ENCODE results near the gene CCDC187. TPM values are rescaled to one million over a fixed set of nuclear protein-coding genes. Genes with fewer than 3 reads are reported as not detected.

The CCDC187 gene
- total RNA-seq, 1 donor from 2014 or later, result 0.47 TPM

DNA sequence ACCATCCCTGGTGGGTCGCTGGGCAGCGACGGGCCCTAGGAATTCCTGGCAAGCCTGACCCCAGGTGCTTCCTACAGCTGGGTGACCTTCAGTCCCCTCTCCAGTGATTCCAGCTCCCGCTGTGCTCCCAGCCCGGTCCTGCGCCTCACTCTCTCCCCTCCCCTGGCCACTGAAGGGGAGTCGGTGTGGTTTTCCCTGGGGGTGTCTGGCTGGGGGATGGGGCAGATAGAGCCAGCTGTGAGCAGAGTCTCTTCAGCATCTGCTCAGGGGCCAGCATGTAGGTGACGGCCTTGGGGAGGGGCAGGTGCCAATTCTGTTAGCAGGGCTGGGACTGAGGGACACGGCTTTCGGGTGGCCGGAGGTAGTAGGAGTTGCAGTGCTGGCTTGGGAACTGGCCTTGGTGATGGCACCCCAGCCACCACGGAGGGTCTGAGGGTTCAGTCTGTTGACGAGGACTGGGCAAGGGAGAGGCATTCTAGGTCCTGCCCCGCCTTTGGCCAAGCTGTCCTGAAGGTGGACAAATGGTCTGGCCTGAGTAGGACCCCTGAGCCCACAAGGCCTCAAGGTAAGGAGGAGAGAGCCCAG, 26.6 kb upstream of the CCDC187 start:
- H3K9me3 Mint-ChIP-seq, result no peaks in the 10 kb centered on the region
- peak overlapping the region; percentile 30 for H3K4me3 Mint-ChIP-seq
- H3K4me1 Mint-ChIP-seq, result peaks cover 28% of the 10 kb centered on the region
- H3K27ac Mint-ChIP-seq, result no peak overlapping the region
- TF ChIP-seq, protein P1, sequence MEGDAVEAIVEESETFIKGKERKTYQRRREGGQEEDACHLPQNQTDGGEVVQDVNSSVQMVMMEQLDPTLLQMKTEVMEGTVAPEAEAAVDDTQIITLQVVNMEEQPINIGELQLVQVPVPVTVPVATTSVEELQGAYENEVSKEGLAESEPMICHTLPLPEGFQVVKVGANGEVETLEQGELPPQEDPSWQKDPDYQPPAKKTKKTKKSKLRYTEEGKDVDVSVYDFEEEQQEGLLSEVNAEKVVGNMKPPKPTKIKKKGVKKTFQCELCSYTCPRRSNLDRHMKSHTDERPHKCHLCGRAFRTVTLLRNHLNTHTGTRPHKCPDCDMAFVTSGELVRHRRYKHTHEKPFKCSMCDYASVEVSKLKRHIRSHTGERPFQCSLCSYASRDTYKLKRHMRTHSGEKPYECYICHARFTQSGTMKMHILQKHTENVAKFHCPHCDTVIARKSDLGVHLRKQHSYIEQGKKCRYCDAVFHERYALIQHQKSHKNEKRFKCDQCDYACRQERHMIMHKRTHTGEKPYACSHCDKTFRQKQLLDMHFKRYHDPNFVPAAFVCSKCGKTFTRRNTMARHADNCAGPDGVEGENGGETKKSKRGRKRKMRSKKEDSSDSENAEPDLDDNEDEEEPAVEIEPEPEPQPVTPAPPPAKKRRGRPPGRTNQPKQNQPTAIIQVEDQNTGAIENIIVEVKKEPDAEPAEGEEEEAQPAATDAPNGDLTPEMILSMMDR (IDR thresholded peaks at IDR 0.05; ENCODE audit: unreplicated experiment), result no peak
- no peaks in the 10 kb centered on the region for H3K36me3 Mint-ChIP-seq
- H3K27me3 Mint-ChIP-seq (ENCODE audit: low read depth), result no peaks in the 10 kb centered on the region
- no peak for DNase-seq (ENCODE audit: low spot score in 2 of 2, unreplicated experiment in 2 of 2)

DNA sequence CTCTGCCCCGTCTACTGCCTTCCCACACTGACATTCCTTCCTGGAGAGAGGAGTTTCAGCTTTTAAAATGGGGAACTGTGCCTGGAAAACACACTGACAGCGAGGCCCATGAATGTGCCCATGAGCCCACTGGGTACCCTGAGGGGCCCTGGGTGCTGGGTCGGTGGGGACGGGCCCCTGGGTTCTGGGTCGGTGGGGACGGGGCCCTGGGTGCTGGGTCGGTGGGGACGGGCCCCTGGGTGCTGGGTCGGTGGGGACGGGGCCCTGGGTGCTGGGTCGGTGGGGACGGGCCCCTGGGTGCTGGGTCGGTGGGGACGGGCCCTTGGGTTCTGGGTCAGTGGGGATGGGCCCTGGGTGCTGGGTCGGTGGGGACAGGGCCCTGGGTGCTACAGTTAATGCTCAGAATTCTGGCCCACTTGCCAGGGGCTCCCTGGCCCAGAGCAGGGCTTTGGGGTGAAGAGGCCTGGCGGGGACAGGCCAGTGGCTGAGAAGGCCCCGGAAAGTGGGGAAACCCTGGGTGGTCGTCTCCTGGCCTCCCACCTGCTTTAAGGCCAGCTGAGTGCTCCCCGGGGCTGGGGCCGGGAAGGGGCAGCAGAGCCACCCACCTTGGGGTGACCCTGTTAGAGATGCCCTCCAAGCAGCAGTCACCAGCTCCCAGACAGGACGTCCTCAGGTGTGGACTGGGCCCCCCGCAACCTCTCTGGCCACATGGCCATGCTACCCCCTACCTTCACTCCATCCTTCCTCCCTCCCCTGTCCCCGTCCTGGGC, 25.9 kb upstream of the CCDC187 start:
- H3K36me3 Mint-ChIP-seq, result no peaks in the 10 kb centered on the region
- H3K4me1 Mint-ChIP-seq, result peaks cover 28% of the 10 kb centered on the region
- H3K9me3 Mint-ChIP-seq, result no peaks in the 10 kb centered on the region
- DNase-seq (ENCODE audit: low spot score in 2 of 2, unreplicated experiment in 2 of 2), result no peak
- no peaks in the 10 kb centered on the region for H3K27me3 Mint-ChIP-seq (ENCODE audit: low read depth)
- TF ChIP-seq, protein P1 (IDR thresholded peaks at IDR 0.05; ENCODE audit: unreplicated experiment), result no peak
- no peak overlapping the region for H3K27ac Mint-ChIP-seq
- peak overlapping the region; percentile 86 for H3K4me3 Mint-ChIP-seq

DNA sequence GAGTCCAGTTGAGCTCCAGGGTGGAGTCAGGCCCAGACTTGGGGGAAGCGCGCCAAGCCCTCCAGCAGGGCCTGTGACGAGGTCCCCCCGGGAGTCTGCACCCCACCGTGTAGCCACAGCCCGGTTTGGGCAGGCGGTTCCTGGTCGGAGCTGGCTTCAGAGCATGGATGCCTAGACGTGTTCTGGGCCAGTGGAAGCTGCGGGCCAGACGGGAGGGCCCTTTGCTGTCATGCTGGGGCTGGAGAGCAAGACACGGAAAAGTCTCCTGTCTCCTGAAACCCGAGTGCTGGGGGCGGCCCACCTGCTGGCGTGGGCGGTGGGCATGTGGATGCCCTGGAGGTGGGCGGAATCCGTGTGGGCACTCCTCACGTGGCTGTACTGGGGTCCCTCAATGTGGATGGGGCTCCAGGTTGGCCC, 25.3 kb upstream of the CCDC187 start:
- TF ChIP-seq, protein P1 (IDR thresholded peaks at IDR 0.05; ENCODE audit: unreplicated experiment), result no peak
- H3K27me3 Mint-ChIP-seq (ENCODE audit: low read depth), result no peaks in the 10 kb centered on the region
- peak overlapping the region; percentile 91 for H3K27ac Mint-ChIP-seq
- no peaks in the 10 kb centered on the region for H3K36me3 Mint-ChIP-seq
- H3K9me3 Mint-ChIP-seq, result no peaks in the 10 kb centered on the region
- H3K4me1 Mint-ChIP-seq, result peaks cover 28% of the 10 kb centered on the region
- DNase-seq (ENCODE audit: low spot score in 2 of 2, unreplicated experiment in 2 of 2), result no peak
- H3K4me3 Mint-ChIP-seq, result peak overlapping the region; percentile 86

DNA sequence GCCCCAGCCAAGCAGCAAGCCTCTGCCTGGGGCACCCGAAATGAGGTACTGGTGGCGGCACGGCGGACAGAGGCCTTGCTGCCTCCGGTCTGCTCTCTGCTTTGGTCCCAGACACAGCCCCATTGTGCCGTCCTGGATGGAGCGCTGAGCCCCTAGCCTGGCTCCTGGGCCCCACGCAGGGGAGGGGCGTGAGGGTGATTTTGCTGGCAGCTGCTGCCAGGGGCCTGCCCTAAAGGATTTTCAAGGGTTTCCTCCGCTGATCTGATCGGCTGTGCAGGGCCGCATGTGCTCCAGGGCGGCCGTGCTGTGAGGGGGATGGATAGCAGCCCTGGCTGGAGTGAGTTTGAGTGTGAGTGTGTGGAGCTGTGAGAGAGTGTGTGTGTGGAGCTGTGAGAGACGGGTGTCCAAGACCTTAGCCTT, 24.7 kb upstream of the CCDC187 start:
- Mint-ChIP-seq H3K36me3 (no peaks in the 10 kb centered on the region), H3K27ac (peak overlapping the region; percentile 91), H3K4me3 (peak overlapping the region; percentile 86), H3K9me3 (no peaks in the 10 kb centered on the region), H3K4me1 (peaks cover 31% of the 10 kb centered on the region), H3K27me3 (ENCODE audit: low read depth) (no peaks in the 10 kb centered on the region)
- DNase-seq (ENCODE audit: low spot score in 2 of 2, unreplicated experiment in 2 of 2), result no peak
- TF ChIP-seq, protein P1 (IDR thresholded peaks at IDR 0.05; ENCODE audit: unreplicated experiment), result no peak

DNA sequence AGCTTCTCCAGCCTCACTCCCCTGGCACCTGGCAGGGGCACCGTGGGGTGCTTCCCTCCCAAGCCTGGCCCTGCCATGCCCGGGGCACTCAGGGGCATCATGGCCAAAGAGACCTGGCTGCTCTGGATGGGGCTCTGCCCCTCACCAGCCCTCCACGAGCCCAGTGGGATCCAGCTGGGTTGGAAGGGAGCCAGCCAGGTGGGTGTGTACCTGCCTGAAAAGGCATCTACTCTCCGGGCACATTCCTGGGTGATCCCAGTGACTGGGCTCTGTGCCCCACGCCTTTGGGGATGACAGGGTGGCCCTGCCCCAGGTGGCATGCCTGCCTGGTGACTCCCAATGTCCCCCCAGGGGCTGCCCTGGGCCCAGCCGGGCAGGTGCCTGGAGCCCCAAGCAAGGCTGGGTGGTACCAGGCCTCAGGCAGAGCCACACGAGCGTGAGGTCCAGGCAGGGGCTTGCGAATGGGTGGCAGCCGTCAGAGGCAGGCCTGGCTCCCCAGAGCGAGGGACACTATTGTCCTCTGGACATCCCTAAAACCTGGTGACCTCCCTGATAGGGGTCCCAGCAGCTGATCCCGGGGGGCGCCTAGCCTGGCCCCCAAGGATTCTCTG, 24.2 kb upstream of the CCDC187 start:
- DNase-seq (ENCODE audit: low spot score in 2 of 2, unreplicated experiment in 2 of 2), result peak in 1 of 2 experiments; percentile 64
- Mint-ChIP-seq H3K4me1 (peaks cover 32% of the 10 kb centered on the region), H3K27ac (peak overlapping the region; percentile 91), H3K27me3 (ENCODE audit: low read depth) (no peaks in the 10 kb centered on the region), H3K36me3 (no peaks in the 10 kb centered on the region), H3K9me3 (no peaks in the 10 kb centered on the region), H3K4me3 (peak overlapping the region; percentile 86)
- TF ChIP-seq, protein P1 (IDR thresholded peaks at IDR 0.05; ENCODE audit: unreplicated experiment), result no peak

All from mesothelial cell of epicardium (in vitro differentiated cells).